AML-193 (cell line): ENCODE results near the gene CBL.

Experiments used
- DNase-seq, 2 experiments: peaks; one replicate each; lab custom pipeline; 2025; lab: John Stamatoyannopoulos, UW

The CBL gene

GRCh38 chr11:119334174-119334930 lies 128.2 kb downstream of the CBL start, which contains the start of gene RNF26:
Gene RNF26, plus strand, starts transcription at chr11:119334527. Its CDS starts 596 bp downstream, at chr11:119335123.
- peak; percentile 95 to 96 for DNase-seq

DNA sequence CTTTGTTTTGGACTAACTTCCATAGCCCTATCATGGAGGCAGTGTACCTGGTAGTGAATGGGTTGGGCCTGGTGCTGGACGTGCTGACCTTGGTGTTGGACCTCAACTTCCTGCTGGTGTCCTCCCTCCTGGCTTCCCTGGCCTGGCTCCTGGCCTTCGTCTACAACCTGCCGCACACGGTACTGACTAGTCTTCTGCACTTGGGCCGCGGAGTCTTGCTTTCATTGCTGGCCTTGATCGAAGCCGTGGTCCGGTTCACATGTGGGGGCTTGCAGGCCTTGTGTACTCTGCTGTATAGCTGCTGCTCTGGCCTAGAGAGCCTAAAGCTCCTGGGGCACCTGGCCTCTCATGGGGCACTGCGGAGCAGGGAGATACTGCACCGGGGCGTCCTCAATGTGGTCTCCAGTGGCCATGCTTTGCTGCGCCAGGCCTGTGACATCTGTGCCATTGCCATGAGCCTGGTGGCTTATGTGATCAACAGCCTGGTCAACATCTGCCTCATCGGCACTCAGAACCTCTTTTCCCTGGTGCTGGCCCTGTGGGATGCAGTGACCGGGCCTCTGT lies 129.0 kb downstream of the CBL start:
- no peak for DNase-seq

- no peak for DNase-seq
Measured at GRCh38 chr11:119335655-119336543, 129.8 kb downstream of the CBL start.

DNA sequence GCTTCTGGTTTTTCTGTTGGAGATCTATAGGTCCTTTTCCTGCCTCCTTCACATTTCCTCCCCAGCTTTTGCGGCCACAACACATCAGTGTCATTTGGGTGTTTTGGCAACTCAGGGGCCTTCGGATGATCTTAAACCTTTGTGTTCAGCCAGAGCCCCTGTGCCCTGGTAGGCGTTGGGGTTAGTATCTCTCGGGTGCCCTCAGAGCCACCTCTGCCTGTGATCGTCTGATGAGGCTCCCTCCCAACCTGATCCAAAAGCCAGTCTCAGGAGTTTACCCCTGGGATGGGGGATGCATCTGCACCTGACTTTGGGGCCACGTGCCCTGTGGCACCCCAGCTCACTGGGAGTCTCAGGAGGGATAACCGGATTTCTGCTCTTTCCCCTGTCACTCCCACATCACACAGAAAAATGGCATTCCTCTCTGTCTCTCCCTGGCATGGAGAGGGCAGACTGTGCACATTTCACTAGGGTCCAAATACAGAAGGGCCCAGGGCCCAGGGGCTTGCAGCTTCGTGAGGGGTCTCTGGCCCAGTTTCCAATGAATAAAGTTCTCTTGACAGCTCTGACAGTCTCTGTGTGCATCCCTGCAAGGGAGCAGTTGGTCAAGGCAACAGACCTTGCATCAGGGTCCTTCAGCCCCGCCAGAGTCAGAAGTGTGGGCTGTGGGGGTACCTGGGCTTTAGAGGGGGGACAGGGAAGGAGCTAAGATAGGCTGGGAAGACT lies 130.8 kb downstream of the CBL start:
- DNase-seq: no peak

DNA sequence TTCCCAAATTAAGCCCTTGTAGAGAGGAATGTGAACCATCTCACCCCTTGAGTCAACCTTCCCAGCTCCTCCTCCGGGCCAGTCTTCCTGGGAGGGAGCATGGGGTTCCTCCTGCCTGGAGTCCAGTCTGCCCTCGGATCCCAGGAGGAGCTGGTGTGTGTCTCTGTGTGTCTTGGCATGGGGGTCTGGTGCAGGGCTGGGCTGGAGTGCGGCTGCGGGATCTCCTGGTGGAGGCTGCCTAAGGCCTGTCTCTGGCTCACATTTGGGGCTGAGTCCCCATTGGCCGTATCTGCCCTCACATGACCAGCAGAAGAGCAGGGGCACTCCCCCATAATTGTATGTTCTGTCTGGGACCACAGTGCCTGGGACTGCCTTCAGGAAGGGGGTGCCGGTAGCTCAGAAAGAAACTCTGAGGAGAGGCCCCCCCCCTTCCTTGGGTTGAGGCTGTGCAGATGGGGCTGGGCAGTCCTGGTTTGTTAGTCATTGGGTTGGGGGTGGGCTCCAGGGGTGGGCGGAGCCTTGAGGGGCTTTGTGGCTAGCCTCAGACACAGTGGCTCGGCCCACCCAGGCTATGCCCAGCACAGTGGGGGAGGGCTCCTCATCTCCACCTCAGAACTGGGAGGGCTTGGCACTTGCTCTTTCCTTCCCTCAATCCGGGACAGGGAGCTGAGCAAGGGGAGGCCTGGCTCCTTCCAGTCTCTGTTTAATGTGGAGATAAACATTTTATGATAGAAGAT lies 131.6 kb downstream of the CBL start:
- DNase-seq: no peak

DNA sequence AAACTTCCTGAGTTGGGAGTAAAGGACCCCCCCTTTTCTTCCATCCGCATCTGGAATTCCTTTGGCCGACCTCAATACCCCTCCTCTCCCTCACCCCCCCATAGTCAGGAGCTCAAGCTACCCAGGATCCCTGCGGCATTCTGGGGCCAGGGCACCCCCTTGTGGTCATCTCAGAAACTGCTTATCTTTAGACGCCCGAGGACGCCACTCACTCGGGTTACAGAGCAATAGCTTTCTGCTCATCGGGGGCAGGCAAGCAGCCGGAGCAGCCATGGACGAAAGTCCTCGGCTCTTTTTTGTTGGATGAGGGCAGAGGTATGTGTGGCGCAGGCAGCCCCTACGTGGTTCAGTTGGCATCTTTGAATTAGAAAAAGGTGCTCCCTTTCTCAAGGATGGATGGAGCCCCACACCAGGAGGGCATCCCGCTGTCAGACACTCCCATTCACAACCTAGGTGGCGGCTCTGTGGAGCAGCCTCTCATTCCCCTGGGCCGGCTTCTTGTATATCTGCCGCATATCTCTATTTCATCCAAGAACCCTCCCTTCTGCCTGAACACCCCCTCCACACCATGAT lies 132.3 kb downstream of the CBL start:
- peak; percentile 36 to 59 for DNase-seq

DNA sequence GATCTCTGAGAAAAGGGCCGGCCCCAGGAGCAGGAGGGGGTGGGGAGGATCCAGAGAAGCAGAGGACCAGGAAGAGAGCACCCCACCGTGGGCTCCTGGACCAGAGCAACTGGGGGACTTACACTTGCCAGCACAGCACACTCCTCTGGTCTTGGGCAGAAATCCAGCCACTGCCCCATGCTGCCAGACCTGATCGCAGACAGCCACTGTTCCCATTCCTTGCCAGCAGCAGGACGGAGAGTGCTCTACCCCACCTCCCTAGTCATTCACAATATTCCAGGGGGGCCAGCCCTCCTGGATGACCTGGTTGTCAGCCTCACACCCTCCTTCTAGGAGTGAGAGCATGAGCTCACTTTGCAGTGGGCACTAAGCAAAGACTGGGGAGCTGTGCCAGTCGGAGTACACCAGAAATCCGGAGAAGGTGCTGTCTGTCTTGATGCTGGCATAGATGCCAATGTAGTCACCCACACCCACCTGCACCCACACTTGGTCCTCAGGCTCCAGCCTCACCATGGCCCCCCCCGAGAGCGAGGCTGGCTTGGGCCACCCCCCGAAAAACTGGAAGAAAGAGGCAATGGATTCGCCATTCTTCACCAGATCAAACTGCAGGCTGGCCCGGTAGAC lies 132.9 kb downstream of the CBL start:
- DNase-seq: no peak

DNA sequence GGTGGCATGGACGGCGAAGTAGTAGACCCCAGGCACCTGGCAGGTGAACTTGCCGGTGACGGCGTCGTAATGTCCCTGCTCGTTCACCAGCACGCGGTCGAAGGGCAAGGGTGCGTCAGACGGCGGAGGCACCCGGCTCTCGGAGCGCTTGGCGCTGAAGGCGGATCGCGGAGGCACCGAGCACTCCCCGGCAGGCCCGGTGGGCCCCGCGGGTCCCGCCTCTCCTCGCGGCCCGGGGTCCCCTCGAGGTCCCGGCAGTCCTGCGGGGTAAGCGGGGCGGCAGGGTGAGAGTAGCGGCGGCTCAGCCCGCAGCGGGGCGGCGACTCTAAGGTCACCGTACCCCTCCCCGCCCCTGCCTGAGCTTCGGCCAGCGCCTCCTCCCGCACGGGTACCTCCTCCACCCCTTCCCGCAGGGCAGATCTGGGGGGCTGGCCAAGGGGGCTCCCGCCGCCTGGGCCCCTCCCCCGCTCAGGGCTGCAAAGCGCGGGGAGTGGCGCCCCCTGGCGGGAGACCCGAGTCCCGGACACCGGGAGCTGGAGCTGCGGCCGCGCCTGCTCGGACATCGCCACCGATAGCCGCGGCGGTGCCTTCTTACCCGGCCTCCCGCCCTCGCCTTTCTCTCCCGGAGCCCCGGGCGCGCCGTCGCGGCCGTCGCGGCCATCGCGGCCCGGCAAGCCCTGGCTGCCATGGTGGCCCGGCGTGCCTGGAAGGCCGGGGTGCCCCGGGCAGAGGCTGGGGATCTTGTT lies 133.6 kb downstream of the CBL start:
- no peak for DNase-seq

- no peak for DNase-seq
Measured at GRCh38 chr11:119340335-119341221, 134.4 kb downstream of the CBL start, which contains the start of gene C1QTNF5. Gene C1QTNF5, minus strand, starts transcription at chr11:119340883. Its CDS starts 486 bp downstream, at chr11:119340397.

GRCh38 chr11:119341222-119342022 lies 135.3 kb downstream of the CBL start:
- no peak for DNase-seq

- no peak for DNase-seq
Measured at GRCh38 chr11:119342023-119342300, 135.8 kb downstream of the CBL start.

- DNase-seq: no peak
Measured at GRCh38 chr11:119342362-119343130, 136.4 kb downstream of the CBL start.

- no peak for DNase-seq
Measured at GRCh38 chr11:119343726-119344125, 137.6 kb downstream of the CBL start.

GRCh38 chr11:119344291-119345010 lies 138.3 kb downstream of the CBL start:
- no peak for DNase-seq

- no peak for DNase-seq
Measured at GRCh38 chr11:119345685-119346084, 139.5 kb downstream of the CBL start.

- no peak for DNase-seq
Measured at GRCh38 chr11:119346605-119347004, 140.5 kb downstream of the CBL start, which contains the start of gene MFRP. Gene MFRP, minus strand, starts transcription at chr11:119346705. Its CDS starts 192 bp downstream, at chr11:119346513.
